Panc1 (cell line): ENCODE measurements around the gene PRKCQ.

Experiments used
- POLR2AphosphoS5 ChIP-seq: IDR thresholded peaks from 2 replicates; pipeline ENCODE4 v1.6.1; 2012; ENCODE audit warnings: mild to moderate bottlenecking, low read depth, low read length, moderate library complexity
- SIN3A ChIP-seq: IDR thresholded peaks from 2 replicates; pipeline ENCODE4 v1.6.1; 2012; ENCODE audit warnings: low read depth, mild to moderate bottlenecking, low read length, moderate library complexity, borderline replicate concordance; ENCODE audit not compliant: insufficient read depth
- TCF7L2 ChIP-seq: IDR thresholded peaks from 2 replicates; pipeline ENCODE4 v1.6.1; 2011; ENCODE audit warnings: mild to moderate bottlenecking, low read depth, low read length, inconsistent platforms
- TF ChIP-seq, protein P1 (sequence below): fragments of 450-650 bp; IDR thresholded peaks from 2 replicates; pipeline ENCODE4 v1.5.1; 2017; ENCODE audit warnings: mild to moderate bottlenecking
- TF ChIP-seq, protein P2 (sequence below), 2 experiments: IDR thresholded peaks; 2 replicates each; pipeline ENCODE4 v1.6.1; 2011 to 2012; ENCODE audit warnings: low read depth in 2 of 2, control low read depth in 1 of 2, low read length in 1 of 2, mild to moderate bottlenecking in 1 of 2, moderate library complexity in 1 of 2; ENCODE audit not compliant: insufficient read depth in 1 of 2

DNA sequence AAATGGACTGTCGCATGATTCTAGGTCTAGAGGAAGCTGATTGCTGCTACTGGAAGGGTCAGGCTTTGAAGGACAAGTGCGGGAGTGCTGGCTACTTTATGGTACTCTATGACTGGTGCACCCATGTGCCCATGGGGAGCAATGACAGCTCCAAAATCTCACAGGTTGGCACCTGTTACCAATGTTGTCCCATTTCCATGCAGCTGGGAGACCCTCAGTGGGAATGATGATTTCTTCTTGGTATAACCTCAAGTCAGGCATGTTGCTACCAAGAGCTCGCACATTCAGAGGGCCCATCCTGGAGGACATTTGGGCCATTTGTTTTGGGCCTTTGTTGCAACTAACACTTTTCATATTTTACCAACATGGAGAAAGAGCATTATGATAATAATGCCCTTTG lies 174.4 kb downstream of the PRKCQ start:
- TF ChIP-seq, protein P1, sequence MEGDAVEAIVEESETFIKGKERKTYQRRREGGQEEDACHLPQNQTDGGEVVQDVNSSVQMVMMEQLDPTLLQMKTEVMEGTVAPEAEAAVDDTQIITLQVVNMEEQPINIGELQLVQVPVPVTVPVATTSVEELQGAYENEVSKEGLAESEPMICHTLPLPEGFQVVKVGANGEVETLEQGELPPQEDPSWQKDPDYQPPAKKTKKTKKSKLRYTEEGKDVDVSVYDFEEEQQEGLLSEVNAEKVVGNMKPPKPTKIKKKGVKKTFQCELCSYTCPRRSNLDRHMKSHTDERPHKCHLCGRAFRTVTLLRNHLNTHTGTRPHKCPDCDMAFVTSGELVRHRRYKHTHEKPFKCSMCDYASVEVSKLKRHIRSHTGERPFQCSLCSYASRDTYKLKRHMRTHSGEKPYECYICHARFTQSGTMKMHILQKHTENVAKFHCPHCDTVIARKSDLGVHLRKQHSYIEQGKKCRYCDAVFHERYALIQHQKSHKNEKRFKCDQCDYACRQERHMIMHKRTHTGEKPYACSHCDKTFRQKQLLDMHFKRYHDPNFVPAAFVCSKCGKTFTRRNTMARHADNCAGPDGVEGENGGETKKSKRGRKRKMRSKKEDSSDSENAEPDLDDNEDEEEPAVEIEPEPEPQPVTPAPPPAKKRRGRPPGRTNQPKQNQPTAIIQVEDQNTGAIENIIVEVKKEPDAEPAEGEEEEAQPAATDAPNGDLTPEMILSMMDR, result no peak
- TF ChIP-seq, protein P2, sequence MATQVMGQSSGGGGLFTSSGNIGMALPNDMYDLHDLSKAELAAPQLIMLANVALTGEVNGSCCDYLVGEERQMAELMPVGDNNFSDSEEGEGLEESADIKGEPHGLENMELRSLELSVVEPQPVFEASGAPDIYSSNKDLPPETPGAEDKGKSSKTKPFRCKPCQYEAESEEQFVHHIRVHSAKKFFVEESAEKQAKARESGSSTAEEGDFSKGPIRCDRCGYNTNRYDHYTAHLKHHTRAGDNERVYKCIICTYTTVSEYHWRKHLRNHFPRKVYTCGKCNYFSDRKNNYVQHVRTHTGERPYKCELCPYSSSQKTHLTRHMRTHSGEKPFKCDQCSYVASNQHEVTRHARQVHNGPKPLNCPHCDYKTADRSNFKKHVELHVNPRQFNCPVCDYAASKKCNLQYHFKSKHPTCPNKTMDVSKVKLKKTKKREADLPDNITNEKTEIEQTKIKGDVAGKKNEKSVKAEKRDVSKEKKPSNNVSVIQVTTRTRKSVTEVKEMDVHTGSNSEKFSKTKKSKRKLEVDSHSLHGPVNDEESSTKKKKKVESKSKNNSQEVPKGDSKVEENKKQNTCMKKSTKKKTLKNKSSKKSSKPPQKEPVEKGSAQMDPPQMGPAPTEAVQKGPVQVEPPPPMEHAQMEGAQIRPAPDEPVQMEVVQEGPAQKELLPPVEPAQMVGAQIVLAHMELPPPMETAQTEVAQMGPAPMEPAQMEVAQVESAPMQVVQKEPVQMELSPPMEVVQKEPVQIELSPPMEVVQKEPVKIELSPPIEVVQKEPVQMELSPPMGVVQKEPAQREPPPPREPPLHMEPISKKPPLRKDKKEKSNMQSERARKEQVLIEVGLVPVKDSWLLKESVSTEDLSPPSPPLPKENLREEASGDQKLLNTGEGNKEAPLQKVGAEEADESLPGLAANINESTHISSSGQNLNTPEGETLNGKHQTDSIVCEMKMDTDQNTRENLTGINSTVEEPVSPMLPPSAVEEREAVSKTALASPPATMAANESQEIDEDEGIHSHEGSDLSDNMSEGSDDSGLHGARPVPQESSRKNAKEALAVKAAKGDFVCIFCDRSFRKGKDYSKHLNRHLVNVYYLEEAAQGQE (IDR thresholded peaks at IDR 0.05; ENCODE audit: insufficient read depth in 1 of 2, low read depth in 2 of 2, low read length in 1 of 2), result no peak
- TF ChIP-seq POLR2AphosphoS5 (no peak), SIN3A (no peak), TCF7L2 (no peak)
